LNCAP (cell line): ENCODE measurements around the gene SHROOM3.

Experiments
- CTCF ChIP-seq: fragments of 450-650 bp; IDR thresholded peaks from 2 replicates; pipeline ENCODE4 v1.5.1; 2017; ENCODE audit warnings: mild to moderate bottlenecking

The SHROOM3 gene

GRCh38 chr4:76714226-76714625 is 279.2 kb downstream of the SHROOM3 start:
- no peak for TF ChIP-seq CTCF

GRCh38 chr4:76716020-76716419 is 281.0 kb downstream of the SHROOM3 start:
- TF ChIP-seq CTCF: no peak

- TF ChIP-seq CTCF: no peak
These were observed 281.6 kb downstream of the SHROOM3 start for GRCh38 chr4:76716658-76717057.

GRCh38 chr4:76717431-76717830 is 282.4 kb downstream of the SHROOM3 start:
- no peak for TF ChIP-seq CTCF

GRCh38 chr4:76718021-76718420 is 283.0 kb downstream of the SHROOM3 start:
- no peak for TF ChIP-seq CTCF

GRCh38 chr4:76718831-76719230 is 283.8 kb downstream of the SHROOM3 start:
- no peak for TF ChIP-seq CTCF

GRCh38 chr4:76720121-76720520 is 285.1 kb downstream of the SHROOM3 start:
- no peak for TF ChIP-seq CTCF

- no peak for TF ChIP-seq CTCF
These were observed 287.8 kb downstream of the SHROOM3 start for GRCh38 chr4:76722838-76723237.
